ENCODE measurements around the gene HK1.

Gene HK1

GRCh38 chr10:69343905-69344304, 65.6 kb downstream of the HK1 start:
- no peak for TF ChIP-seq CTCF (IDR thresholded peaks at IDR 0.05; ENCODE audit: extremely low read depth, insufficient read depth, missing control alignments)
- DNase-seq (ENCODE audit: low spot score) = no peak
- in situ Hi-C loops (cut with MboI; ENCODE audit: low pct_unique_long_range_greater_than_20kb, low sequenced_read_pairs, unreplicated experiment) = no loop called here

- TF ChIP-seq CTCF (IDR thresholded peaks at IDR 0.05; ENCODE audit: extremely low read depth, insufficient read depth, missing control alignments) = no peak
- in situ Hi-C loops (cut with MboI; ENCODE audit: low pct_unique_long_range_greater_than_20kb, low sequenced_read_pairs, unreplicated experiment) = no loop called here
- DNase-seq (ENCODE audit: low spot score) = no peak
Measured at GRCh38 chr10:69344591-69345252, 66.4 kb downstream of the HK1 start.

- no peak for DNase-seq (ENCODE audit: low spot score)
- in situ Hi-C loops (cut with MboI; ENCODE audit: low pct_unique_long_range_greater_than_20kb, low sequenced_read_pairs, unreplicated experiment) = no loop called here
- TF ChIP-seq CTCF (IDR thresholded peaks at IDR 0.05; ENCODE audit: extremely low read depth, insufficient read depth, missing control alignments) = no peak
Measured at GRCh38 chr10:69345402-69345801, 67.1 kb downstream of the HK1 start.

- no peak for TF ChIP-seq CTCF (IDR thresholded peaks at IDR 0.05; ENCODE audit: extremely low read depth, insufficient read depth, missing control alignments)
- DNase-seq (ENCODE audit: low spot score) = no peak
- in situ Hi-C loops (cut with MboI; ENCODE audit: low pct_unique_long_range_greater_than_20kb, low sequenced_read_pairs, unreplicated experiment) = no loop called here
Measured at GRCh38 chr10:69345890-69346474, 67.7 kb downstream of the HK1 start.

GRCh38 chr10:69346776-69347175, 68.5 kb downstream of the HK1 start:
- TF ChIP-seq CTCF (IDR thresholded peaks at IDR 0.05; ENCODE audit: extremely low read depth, insufficient read depth, missing control alignments) = no peak
- no peak for DNase-seq (ENCODE audit: low spot score)
- in situ Hi-C loops (cut with MboI; ENCODE audit: low pct_unique_long_range_greater_than_20kb, low sequenced_read_pairs, unreplicated experiment) = no loop called here

- no peak for TF ChIP-seq CTCF (IDR thresholded peaks at IDR 0.05; ENCODE audit: extremely low read depth, insufficient read depth, missing control alignments)
- in situ Hi-C loops (cut with MboI; ENCODE audit: low pct_unique_long_range_greater_than_20kb, low sequenced_read_pairs, unreplicated experiment) = no loop called here
- no peak for DNase-seq (ENCODE audit: low spot score)
Measured at GRCh38 chr10:69348816-69349541, 70.7 kb downstream of the HK1 start.
